Smooth muscle cell (in vitro differentiated cells): ENCODE measurements around the gene KRT38. TPM values are rescaled to one million over a fixed set of nuclear protein-coding genes. Genes with fewer than 3 reads are reported as not detected.

Experiments used
- DNase-seq: peaks from one replicate; lab custom pipeline; 2025; ENCODE audit not compliant: unreplicated experiment; lab: John Stamatoyannopoulos, UW
- H2AFZ ChIP-seq: fragments of 200-600 bp; sonication (generic); 2 replicates; pipeline ENCODE4 v1.6.0; 2016; ENCODE audit warnings: antibody characterized with exemption, low read depth, mild to moderate bottlenecking
- H3F3A ChIP-seq: fragments of 200-600 bp; sonication (generic); 2 replicates; pipeline ENCODE4 v1.6.0; 2017; ENCODE audit warnings: antibody characterized with exemption, low read depth
- H3K27ac ChIP-seq: fragments of 200-600 bp; sonication (generic); 2 replicates; pipeline ENCODE4 v1.5.1; 2016; ENCODE audit warnings: low read depth, mild to moderate bottlenecking
- H3K27me3 ChIP-seq: fragments of 200-600 bp; sonication (generic); 2 replicates; pipeline ENCODE4 v1.6.1; 2016; ENCODE audit warnings: low read depth, mild to moderate bottlenecking
- H3K36me3 ChIP-seq: fragments of 200-600 bp; sonication (generic); 2 replicates; pipeline ENCODE4 v1.5.1; 2016; ENCODE audit warnings: low read depth
- H3K4me1 ChIP-seq: fragments of 200-600 bp; sonication (generic); 2 replicates; pipeline ENCODE4 v1.5.1; 2016; ENCODE audit warnings: low read depth
- H3K4me2 ChIP-seq: fragments of 200-600 bp; sonication (generic); 2 replicates; pipeline ENCODE4 v1.6.0; 2016; ENCODE audit warnings: mild to moderate bottlenecking
- H3K4me3 ChIP-seq: fragments of 200-600 bp; sonication (generic); 2 replicates; pipeline ENCODE4 v1.5.1; 2016; ENCODE audit warnings: mild to moderate bottlenecking
- H3K79me2 ChIP-seq: fragments of 200-600 bp; sonication (generic); 2 replicates; pipeline ENCODE4 v1.6.0; 2016; ENCODE audit warnings: low read depth, mild to moderate bottlenecking
- H3K9ac ChIP-seq: fragments of 200-600 bp; sonication (generic); 2 replicates; pipeline ENCODE4 v1.6.0; 2016; ENCODE audit warnings: low read depth
- H3K9me3 ChIP-seq: fragments of 200-600 bp; sonication (generic); replicated peaks from 2 replicates; pipeline ENCODE4 v1.5.1; 2016; ENCODE audit warnings: low read depth
- H4K20me1 ChIP-seq: fragments of 200-600 bp; sonication (generic); 2 replicates; pipeline ENCODE4 v1.6.0; 2016; ENCODE audit warnings: low read depth
- CTCF ChIP-seq: fragments of 200-600 bp; sonication (generic); IDR thresholded peaks from 2 replicates; pipeline ENCODE4 v1.5.1; 2017; ENCODE audit warnings: borderline replicate concordance, mild to moderate bottlenecking, antibody characterized with exemption; ENCODE audit not compliant: insufficient read depth, poor library complexity, severe bottlenecking
- WGBS: methylation state at CpG from one replicate; pipeline ENCODE4 v1.1.7; 2016; ENCODE audit warnings: low lambda C conversion rate; 5-methylcytosine and 5-hydroxymethylcytosine counted together
- polyA plus RNA-seq: library from polyadenylated mRNA; unstranded; fragments of >200 nt; fragmentation: Nextera tagmentation; extraction: Ambion mirVana; gene quantifications from 2 replicates; pipeline ENCODE4 v1.2.1, GENCODE V29; 2016
- total RNA-seq: library from RNA; depleted of rRNA; stranded (reverse); fragments of >200 nt; gene quantifications from 2 replicates; pipeline ENCODE4 v1.2.3, GENCODE V29; 2014

KRT38 gene
- total and polyA plus RNA-seq, 2 experiments from 2014 or later = not detected

DNA sequence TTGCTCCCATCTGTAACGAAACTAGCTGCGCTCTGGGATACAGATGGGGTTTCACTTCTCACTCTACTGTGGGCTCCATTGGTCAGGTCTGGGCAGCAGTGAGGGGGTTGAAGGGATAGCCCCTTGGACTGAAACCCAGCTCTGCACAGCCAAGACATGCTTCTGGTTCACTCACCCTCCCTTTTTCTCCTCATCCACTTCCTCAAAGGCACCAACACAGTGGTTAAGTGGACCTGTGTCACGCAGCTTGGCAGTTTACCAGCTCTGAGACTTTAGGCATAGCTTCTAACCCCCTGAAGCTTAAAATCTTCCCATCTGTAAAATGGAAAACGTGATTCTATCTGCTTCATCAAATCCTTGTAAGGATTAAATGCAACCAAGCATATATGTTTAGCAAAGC is 11.5 kb upstream of the KRT38 start:
- TF ChIP-seq CTCF = no peak
- H3K9ac ChIP-seq = no peak overlapping the region
- no peaks in the 10 kb centered on the region for H3K9me3 ChIP-seq
- no peaks in the 10 kb centered on the region for H3K4me1 ChIP-seq
- DNase-seq = no peak
- no peaks in the 10 kb centered on the region for H4K20me1 ChIP-seq
- no peak overlapping the region for H3K4me2 ChIP-seq
- H3K4me3 ChIP-seq = no peak overlapping the region
- H3K36me3 ChIP-seq = no peaks in the 10 kb centered on the region
- H3F3A ChIP-seq = no peaks in the 10 kb centered on the region
- no peak overlapping the region for H2AFZ ChIP-seq
- WGBS = 75% methylated on average over 4 of the region's 4 CpGs
- H3K27me3 ChIP-seq = no peaks in the 10 kb centered on the region
- H3K27ac ChIP-seq = no peak overlapping the region
- no peaks in the 10 kb centered on the region for H3K79me2 ChIP-seq

- no peaks in the 10 kb centered on the region for H3F3A ChIP-seq
- H3K4me1 ChIP-seq = no peaks in the 10 kb centered on the region
- H3K27me3 ChIP-seq = no peaks in the 10 kb centered on the region
- no peaks in the 10 kb centered on the region for H3K36me3 ChIP-seq
- no peak overlapping the region for H2AFZ ChIP-seq
- no peak for DNase-seq
- no peaks in the 10 kb centered on the region for H4K20me1 ChIP-seq
- no peak overlapping the region for H3K9ac ChIP-seq
- no peak for TF ChIP-seq CTCF
- no peak overlapping the region for H3K4me2 ChIP-seq
- no peaks in the 10 kb centered on the region for H3K79me2 ChIP-seq
- H3K9me3 ChIP-seq = no peaks in the 10 kb centered on the region
- no peak overlapping the region for H3K27ac ChIP-seq
- 38% methylated on average over 2 of the region's 2 CpGs for WGBS
- no peak overlapping the region for H3K4me3 ChIP-seq
Observed at GRCh38 chr17:41451154-41451728, 10.5 kb upstream of the KRT38 start.

DNA sequence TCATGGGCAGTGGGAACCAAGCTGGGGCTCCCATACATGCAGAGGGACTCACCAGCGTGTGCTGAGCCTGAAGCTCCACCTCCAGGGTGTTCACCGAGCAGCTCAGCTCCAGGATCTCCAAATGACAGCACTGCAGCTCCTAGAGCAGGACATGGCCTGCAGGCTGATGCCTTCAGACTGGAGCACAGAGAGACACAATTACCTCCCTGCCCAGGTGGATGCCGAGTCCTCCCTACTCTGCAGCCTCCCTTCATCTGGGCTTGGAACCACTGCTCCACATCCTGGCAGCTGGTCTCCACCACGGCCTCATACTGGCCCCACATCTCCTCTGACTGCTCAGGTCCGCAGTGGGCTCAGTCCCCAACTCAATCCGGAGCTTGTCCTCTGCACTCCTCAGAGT is 8.2 kb upstream of the KRT38 start:
- Histone ChIP-seq H4K20me1 (no peaks in the 10 kb centered on the region), H2AFZ (no peak overlapping the region), H3K27ac (no peak overlapping the region), H3K4me3 (no peak overlapping the region), H3K9me3 (no peaks in the 10 kb centered on the region), H3K27me3 (no peaks in the 10 kb centered on the region), H3K4me2 (no peak overlapping the region), H3K79me2 (no peaks in the 10 kb centered on the region), H3K4me1 (no peaks in the 10 kb centered on the region), H3K36me3 (no peaks in the 10 kb centered on the region), H3F3A (no peaks in the 10 kb centered on the region), H3K9ac (no peak overlapping the region)
- no peak for DNase-seq
- TF ChIP-seq CTCF = no peak
- WGBS = 86% methylated on average over 6 of the region's 6 CpGs

GRCh38 chr17:41448506-41448905 is 7.7 kb upstream of the KRT38 start:
- Histone ChIP-seq H3K79me2 (no peaks in the 10 kb centered on the region), H3K4me1 (no peaks in the 10 kb centered on the region), H3K36me3 (no peaks in the 10 kb centered on the region), H2AFZ (no peak overlapping the region), H3K9me3 (no peaks in the 10 kb centered on the region), H3K27me3 (no peaks in the 10 kb centered on the region), H4K20me1 (no peaks in the 10 kb centered on the region), H3K9ac (no peak overlapping the region), H3K27ac (no peak overlapping the region), H3F3A (no peaks in the 10 kb centered on the region), H3K4me2 (no peak overlapping the region), H3K4me3 (no peak overlapping the region)
- no peak for TF ChIP-seq CTCF
- WGBS = 73% methylated on average over 2 of the region's 2 CpGs
- DNase-seq = no peak
